ENCODE data around the gene KHSRP.

Gene KHSRP

DNA sequence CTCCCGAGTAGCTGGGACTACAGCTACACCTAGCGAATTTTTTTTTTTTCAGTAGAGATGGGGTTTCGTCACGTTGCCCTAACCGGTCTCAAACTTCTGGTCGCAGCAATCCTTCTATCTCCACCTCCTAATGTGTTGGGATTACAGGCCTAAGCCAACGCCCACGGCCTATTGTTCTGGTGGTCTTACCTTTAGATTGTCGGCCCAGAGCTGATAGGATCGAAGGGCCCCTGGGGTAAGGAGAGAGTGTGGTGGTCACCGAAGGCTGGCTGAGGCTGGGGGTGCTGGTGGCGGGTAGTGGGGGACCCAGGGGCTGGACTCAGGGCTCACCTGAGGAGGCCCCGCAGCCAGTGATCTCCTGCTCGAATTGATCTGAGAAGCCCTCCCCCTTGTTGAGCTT is 46.5 kb upstream of the KHSRP start:
- Histone ChIP-seq H3K4me3 (ENCODE audit: low read length) (no peak overlapping the region), H3K4me2 (ENCODE audit: low read length) (no peak overlapping the region), H3K27ac (ENCODE audit: low read depth, low read length) (no peak overlapping the region), H3K36me3 (ENCODE audit: control insufficient read depth, low read length) (peaks cover 11% of the 10 kb centered on the region), H3K9me2 (replicated peaks; ENCODE audit: control insufficient read depth, low read length) (no peaks in the 10 kb centered on the region), H3K9me3 (ENCODE audit: control insufficient read depth, insufficient read depth, low read length) (no peaks in the 10 kb centered on the region), H3K27me3 (ENCODE audit: control insufficient read depth, low read length) (no peaks in the 10 kb centered on the region), H3K4me1 (ENCODE audit: control insufficient read depth, low read length) (no peaks in the 10 kb centered on the region), H4K20me1 (ENCODE audit: control insufficient read depth, insufficient read depth, low read depth, low read length) (no peaks in the 10 kb centered on the region), H3F3A (ENCODE audit: control insufficient read depth, insufficient read depth) (no peaks in the 10 kb centered on the region), H3K79me2 (ENCODE audit: control insufficient read depth, low read length) (no peaks in the 10 kb centered on the region)
- no peak for TF ChIP-seq EZH2phosphoT487 (IDR thresholded peaks at IDR 0.05; ENCODE audit: borderline replicate concordance, low read length)
- TF ChIP-seq, protein P1, sequence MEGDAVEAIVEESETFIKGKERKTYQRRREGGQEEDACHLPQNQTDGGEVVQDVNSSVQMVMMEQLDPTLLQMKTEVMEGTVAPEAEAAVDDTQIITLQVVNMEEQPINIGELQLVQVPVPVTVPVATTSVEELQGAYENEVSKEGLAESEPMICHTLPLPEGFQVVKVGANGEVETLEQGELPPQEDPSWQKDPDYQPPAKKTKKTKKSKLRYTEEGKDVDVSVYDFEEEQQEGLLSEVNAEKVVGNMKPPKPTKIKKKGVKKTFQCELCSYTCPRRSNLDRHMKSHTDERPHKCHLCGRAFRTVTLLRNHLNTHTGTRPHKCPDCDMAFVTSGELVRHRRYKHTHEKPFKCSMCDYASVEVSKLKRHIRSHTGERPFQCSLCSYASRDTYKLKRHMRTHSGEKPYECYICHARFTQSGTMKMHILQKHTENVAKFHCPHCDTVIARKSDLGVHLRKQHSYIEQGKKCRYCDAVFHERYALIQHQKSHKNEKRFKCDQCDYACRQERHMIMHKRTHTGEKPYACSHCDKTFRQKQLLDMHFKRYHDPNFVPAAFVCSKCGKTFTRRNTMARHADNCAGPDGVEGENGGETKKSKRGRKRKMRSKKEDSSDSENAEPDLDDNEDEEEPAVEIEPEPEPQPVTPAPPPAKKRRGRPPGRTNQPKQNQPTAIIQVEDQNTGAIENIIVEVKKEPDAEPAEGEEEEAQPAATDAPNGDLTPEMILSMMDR (IDR thresholded peaks at IDR 0.05; ENCODE audit: low read depth, low read length, poor library complexity, severe bottlenecking): no peak

DNA sequence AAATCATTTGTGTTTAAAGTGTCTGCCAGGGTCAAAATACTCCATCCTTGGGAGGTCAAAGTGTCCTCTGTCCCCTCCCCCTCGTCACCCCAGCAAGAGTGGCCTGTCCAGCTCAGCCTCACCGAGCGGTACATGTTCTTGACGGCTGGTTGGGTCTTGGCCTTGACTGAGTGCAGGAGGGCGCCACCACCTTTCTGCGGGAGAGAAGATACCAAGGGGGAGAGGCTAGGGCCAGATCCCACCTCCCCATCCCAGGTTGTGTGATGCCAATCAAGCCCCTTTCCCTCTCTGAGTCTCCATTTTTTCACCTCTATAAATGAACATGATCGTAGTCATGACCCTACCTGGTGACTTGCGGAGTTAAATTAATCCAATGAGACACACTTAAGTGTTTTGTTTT is 45.6 kb upstream of the KHSRP start:
- Histone ChIP-seq H3K36me3 (ENCODE audit: control insufficient read depth, low read length) (peaks cover 3% of the 10 kb centered on the region), H3K27ac (ENCODE audit: low read depth, low read length) (no peak overlapping the region), H3K9me3 (ENCODE audit: control insufficient read depth, insufficient read depth, low read length) (no peaks in the 10 kb centered on the region), H3K27me3 (ENCODE audit: control insufficient read depth, low read length) (no peaks in the 10 kb centered on the region), H3K9me2 (replicated peaks; ENCODE audit: control insufficient read depth, low read length) (no peaks in the 10 kb centered on the region), H3K4me3 (ENCODE audit: low read length) (no peak overlapping the region), H3K4me1 (ENCODE audit: control insufficient read depth, low read length) (no peaks in the 10 kb centered on the region), H4K20me1 (ENCODE audit: control insufficient read depth, insufficient read depth, low read depth, low read length) (no peaks in the 10 kb centered on the region), H3K4me2 (ENCODE audit: low read length) (no peak overlapping the region), H3F3A (ENCODE audit: control insufficient read depth, insufficient read depth) (no peaks in the 10 kb centered on the region), H3K79me2 (ENCODE audit: control insufficient read depth, low read length) (no peaks in the 10 kb centered on the region)
- TF ChIP-seq EZH2phosphoT487 (IDR thresholded peaks at IDR 0.05; ENCODE audit: borderline replicate concordance, low read length): no peak
- TF ChIP-seq, protein P1 (IDR thresholded peaks at IDR 0.05; ENCODE audit: low read depth, low read length, poor library complexity, severe bottlenecking): no peak

DNA sequence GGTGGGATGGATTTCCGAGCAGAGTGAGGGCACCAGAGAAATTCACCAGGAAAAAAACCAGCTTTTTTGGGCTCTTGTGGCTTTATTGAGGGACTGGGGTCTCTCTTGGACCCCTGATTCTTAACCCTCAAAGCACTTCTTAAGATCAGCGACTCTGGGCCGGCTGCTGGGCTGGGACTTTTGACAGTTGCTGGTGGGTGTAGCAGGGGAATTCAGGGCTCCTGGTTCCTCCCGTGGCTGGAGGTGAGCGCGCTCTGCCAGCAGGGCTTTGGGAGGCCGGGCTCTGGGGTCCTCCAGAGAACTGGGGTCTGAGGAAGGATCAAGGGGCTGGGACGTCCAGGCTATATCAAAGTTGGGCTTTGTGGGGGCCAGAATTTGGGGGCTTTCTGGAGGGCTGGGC is 42.8 kb upstream of the KHSRP start:
- H3F3A ChIP-seq (ENCODE audit: control insufficient read depth, insufficient read depth): no peaks in the 10 kb centered on the region
- no peaks in the 10 kb centered on the region for H3K27me3 ChIP-seq (ENCODE audit: control insufficient read depth, low read length)
- no peaks in the 10 kb centered on the region for H4K20me1 ChIP-seq (ENCODE audit: control insufficient read depth, insufficient read depth, low read depth, low read length)
- no peaks in the 10 kb centered on the region for H3K79me2 ChIP-seq (ENCODE audit: control insufficient read depth, low read length)
- H3K36me3 ChIP-seq (ENCODE audit: control insufficient read depth, low read length): no peaks in the 10 kb centered on the region
- no peak overlapping the region for H3K4me2 ChIP-seq (ENCODE audit: low read length)
- no peaks in the 10 kb centered on the region for H3K9me2 ChIP-seq (replicated peaks; ENCODE audit: control insufficient read depth, low read length)
- TF ChIP-seq, protein P1 (IDR thresholded peaks at IDR 0.05; ENCODE audit: low read depth, low read length, poor library complexity, severe bottlenecking): no peak
- TF ChIP-seq EZH2phosphoT487 (IDR thresholded peaks at IDR 0.05; ENCODE audit: borderline replicate concordance, low read length): no peak
- H3K27ac ChIP-seq (ENCODE audit: low read depth, low read length): no peak overlapping the region
- H3K4me3 ChIP-seq (ENCODE audit: low read length): no peak overlapping the region
- H3K9me3 ChIP-seq (ENCODE audit: control insufficient read depth, insufficient read depth, low read length): no peaks in the 10 kb centered on the region
- no peaks in the 10 kb centered on the region for H3K4me1 ChIP-seq (ENCODE audit: control insufficient read depth, low read length)
